ENCODE measurements around the gene TBC1D19. TPM values are rescaled to one million over a fixed set of nuclear protein-coding genes. Genes with fewer than 3 reads are reported as not detected.

The TBC1D19 gene
- total and polyA plus RNA-seq, 4 donors = 2.1 to 41.6 (median 8.3) TPM

DNA sequence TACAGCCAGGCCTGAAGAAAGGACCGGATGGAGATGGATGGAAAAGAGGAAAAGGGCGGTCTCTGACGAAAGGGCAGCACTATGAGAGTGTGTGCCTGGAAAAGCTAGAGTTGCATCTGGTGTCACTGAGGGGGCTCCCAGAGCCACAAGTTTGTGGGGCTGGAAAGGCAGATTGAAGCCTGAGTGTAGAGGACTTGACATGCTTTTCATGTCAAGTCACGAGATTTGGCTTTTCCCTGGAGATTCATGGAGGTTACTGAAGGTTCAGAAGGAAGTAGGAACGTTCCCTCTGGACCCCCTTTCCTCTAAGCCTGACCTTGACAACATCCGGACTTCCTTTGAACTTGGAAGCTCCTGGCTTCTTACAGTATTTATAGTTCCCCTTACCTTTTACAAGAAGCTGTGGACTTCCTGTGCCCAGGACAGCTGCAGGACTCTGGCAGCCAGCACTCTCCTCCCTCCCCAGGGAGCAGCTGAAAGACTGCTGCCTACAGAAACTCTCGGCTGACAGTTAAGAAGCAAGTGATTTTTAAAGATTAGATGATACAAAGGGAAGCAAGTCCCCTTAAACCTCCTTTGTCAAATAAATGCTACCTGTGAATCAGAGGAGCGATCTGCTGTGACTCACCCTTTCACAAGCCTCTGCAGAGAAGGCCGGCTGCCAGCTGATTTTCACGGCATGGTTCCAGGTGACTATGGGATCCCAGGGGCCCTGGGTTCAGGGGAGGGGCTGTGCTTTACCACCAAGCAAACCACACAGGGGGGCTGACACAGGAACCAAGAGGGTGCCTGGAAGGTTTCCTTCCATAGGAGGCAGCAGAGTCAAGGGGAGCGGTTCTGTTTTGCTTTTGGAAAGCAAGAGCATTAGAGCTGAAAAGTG, 203.8 kb downstream of the TBC1D19 start:
- Histone ChIP-seq H3K4me3 (no peak overlapping the region), H3K36me3 (ENCODE audit: control insufficient read depth in 4 of 4, insufficient read depth in 4 of 4, low read length in 4 of 4) (peaks cover 0 to 3% (median 0%) of the 10 kb centered on the region in 4 donors), H3K27ac (ENCODE audit: low read depth in 1 of 2, low read length in 1 of 2) (peak overlapping the region in 1 of 2 donors; percentile 61), H3K4me1 (ENCODE audit: control insufficient read depth in 5 of 5, insufficient read depth in 5 of 5, low read length in 5 of 5) (peaks cover 0 to 13% (median 5%) of the 10 kb centered on the region in 5 donors), H3K9me3 (ENCODE audit: control insufficient read depth in 4 of 4, insufficient read depth in 3 of 4, low read length in 3 of 4) (no peaks in the 10 kb centered on the region), H3K9ac (ENCODE audit: insufficient read depth in 1 of 2, low read length in 2 of 2) (no peak overlapping the region), H3K27me3 (ENCODE audit: control insufficient read depth in 3 of 3, insufficient read depth in 3 of 3, low read length in 2 of 3) (no peaks in the 10 kb centered on the region)
- ATAC-seq (ENCODE audit: insufficient read depth, low FRiP score) (peak; percentile 50), DNase-seq (peak in 2 of 3 donors; percentile 61 to 79)
- 31 to 38% methylated on average over 11 of the region's 11 CpGs for WGBS, 2 donors
- TF ChIP-seq, protein P1, sequence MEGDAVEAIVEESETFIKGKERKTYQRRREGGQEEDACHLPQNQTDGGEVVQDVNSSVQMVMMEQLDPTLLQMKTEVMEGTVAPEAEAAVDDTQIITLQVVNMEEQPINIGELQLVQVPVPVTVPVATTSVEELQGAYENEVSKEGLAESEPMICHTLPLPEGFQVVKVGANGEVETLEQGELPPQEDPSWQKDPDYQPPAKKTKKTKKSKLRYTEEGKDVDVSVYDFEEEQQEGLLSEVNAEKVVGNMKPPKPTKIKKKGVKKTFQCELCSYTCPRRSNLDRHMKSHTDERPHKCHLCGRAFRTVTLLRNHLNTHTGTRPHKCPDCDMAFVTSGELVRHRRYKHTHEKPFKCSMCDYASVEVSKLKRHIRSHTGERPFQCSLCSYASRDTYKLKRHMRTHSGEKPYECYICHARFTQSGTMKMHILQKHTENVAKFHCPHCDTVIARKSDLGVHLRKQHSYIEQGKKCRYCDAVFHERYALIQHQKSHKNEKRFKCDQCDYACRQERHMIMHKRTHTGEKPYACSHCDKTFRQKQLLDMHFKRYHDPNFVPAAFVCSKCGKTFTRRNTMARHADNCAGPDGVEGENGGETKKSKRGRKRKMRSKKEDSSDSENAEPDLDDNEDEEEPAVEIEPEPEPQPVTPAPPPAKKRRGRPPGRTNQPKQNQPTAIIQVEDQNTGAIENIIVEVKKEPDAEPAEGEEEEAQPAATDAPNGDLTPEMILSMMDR (IDR thresholded peaks at IDR 0.05; ENCODE audit: control extremely low read depth, extremely low read depth) = no peak

DNA sequence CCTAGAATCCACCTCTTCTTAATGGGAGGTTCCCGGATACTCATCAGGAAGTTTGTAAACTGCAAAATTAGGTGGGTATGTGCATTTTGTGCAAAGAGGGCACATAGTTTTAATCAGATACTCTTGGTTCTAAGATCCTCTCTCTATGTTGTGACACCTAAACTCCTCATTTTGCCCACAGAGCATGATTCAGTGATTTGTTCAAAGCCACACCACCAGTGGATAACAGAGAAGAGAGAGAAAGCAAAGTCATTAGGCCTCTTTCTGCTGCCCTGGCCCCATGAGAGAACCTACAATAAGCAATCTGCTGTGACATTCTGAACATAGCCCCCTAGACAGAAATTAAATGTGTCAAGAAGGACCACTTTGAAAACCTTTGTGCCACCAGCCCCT, 204.5 kb downstream of the TBC1D19 start:
- Histone ChIP-seq H3K4me3 (no peak overlapping the region), H3K27ac (ENCODE audit: low read depth in 1 of 2, low read length in 1 of 2) (peak overlapping the region in 1 of 2 donors; percentile 61), H3K9me3 (ENCODE audit: control insufficient read depth in 4 of 4, insufficient read depth in 3 of 4, low read length in 3 of 4) (no peaks in the 10 kb centered on the region), H3K36me3 (ENCODE audit: control insufficient read depth in 4 of 4, insufficient read depth in 4 of 4, low read length in 4 of 4) (no peaks in the 10 kb centered on the region), H3K9ac (ENCODE audit: insufficient read depth in 1 of 2, low read length in 2 of 2) (no peak overlapping the region), H3K4me1 (ENCODE audit: control insufficient read depth in 5 of 5, insufficient read depth in 5 of 5, low read length in 5 of 5) (peaks cover 0 to 13% (median 5%) of the 10 kb centered on the region in 5 donors), H3K27me3 (ENCODE audit: control insufficient read depth in 3 of 3, insufficient read depth in 3 of 3, low read length in 2 of 3) (no peaks in the 10 kb centered on the region)
- ATAC-seq (ENCODE audit: insufficient read depth, low FRiP score) (no peak), DNase-seq (no peak)
- 31 to 44% methylated on average over 1 of the region's 1 CpG for WGBS, 2 donors
- TF ChIP-seq, protein P1 (IDR thresholded peaks at IDR 0.05; ENCODE audit: control extremely low read depth, extremely low read depth) = no peak

DNA sequence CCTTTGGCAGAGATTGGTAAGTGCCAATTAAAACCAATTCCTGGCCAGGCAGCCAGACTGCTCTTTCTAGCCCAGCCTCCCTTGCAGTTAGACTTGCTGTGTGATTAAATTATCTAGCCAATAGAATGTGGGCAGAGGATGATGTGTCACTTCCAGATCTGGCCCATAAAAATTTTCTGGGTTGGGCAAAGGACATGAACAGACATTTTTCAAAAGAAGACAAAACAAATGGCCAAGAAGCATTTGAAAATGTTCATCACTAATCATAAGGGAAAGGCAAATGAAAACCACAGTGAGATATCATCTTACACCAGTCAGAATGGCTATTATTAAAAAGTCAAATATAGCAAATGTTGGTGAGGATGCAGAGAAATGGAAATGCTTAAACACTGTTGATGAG, 205.3 kb downstream of the TBC1D19 start:
- H3K27me3 ChIP-seq (ENCODE audit: control insufficient read depth in 3 of 3, insufficient read depth in 3 of 3, low read length in 2 of 3) = no peaks in the 10 kb centered on the region
- no peak overlapping the region for H3K9ac ChIP-seq (ENCODE audit: insufficient read depth in 1 of 2, low read length in 2 of 2)

More for the DNA sequence above, 205.3 kb downstream of the TBC1D19 start:
- no peak for ATAC-seq (ENCODE audit: insufficient read depth, low FRiP score)
- TF ChIP-seq, protein P1 (IDR thresholded peaks at IDR 0.05; ENCODE audit: control extremely low read depth, extremely low read depth) = no peak
- DNase-seq = no peak
- Histone ChIP-seq H3K27ac (ENCODE audit: low read depth in 1 of 2, low read length in 1 of 2) (no peak overlapping the region), H3K36me3 (ENCODE audit: control insufficient read depth in 4 of 4, insufficient read depth in 4 of 4, low read length in 4 of 4) (no peaks in the 10 kb centered on the region), H3K4me1 (ENCODE audit: control insufficient read depth in 5 of 5, insufficient read depth in 5 of 5, low read length in 5 of 5) (peaks cover 0 to 13% (median 5%) of the 10 kb centered on the region in 5 donors), H3K4me3 (no peak overlapping the region), H3K9me3 (ENCODE audit: control insufficient read depth in 4 of 4, insufficient read depth in 3 of 4, low read length in 3 of 4) (no peaks in the 10 kb centered on the region)
